ENCODE data around the gene UROD.

Gene UROD

GRCh38 chr1:45033356-45033755 is 21.3 kb downstream of the UROD start:
- H3K27ac ChIP-seq (ENCODE audit: low read length), result no peak overlapping the region
- no peak overlapping the region for H3K4me3 ChIP-seq (ENCODE audit: low read length)
- peak overlapping the region; percentile 16; the same call in 1 of the 2 replicates for H3K4me2 ChIP-seq (ENCODE audit: low read length)
- H3K27me3 ChIP-seq (ENCODE audit: low read depth, low read length), result no peaks in the 10 kb centered on the region
- H3K4me1 ChIP-seq (ENCODE audit: low read length), result peaks cover 9% of the 10 kb centered on the region; the same call in 1 of the 2 replicates
- H3K9ac ChIP-seq (ENCODE audit: low read length), result no peak overlapping the region
- no peaks in the 10 kb centered on the region for H3K9me3 ChIP-seq (ENCODE audit: insufficient read depth, low read length)
- no peaks in the 10 kb centered on the region for H3K79me2 ChIP-seq (ENCODE audit: low read length)
- H2AFZ ChIP-seq (ENCODE audit: low read depth, low read length), result no peak overlapping the region
- no peaks in the 10 kb centered on the region for H4K20me1 ChIP-seq (ENCODE audit: insufficient read depth, low read length)
- H3K36me3 ChIP-seq (replicated peaks; ENCODE audit: low read depth, low read length), result no peaks in the 10 kb centered on the region
- TF ChIP-seq, protein P1, sequence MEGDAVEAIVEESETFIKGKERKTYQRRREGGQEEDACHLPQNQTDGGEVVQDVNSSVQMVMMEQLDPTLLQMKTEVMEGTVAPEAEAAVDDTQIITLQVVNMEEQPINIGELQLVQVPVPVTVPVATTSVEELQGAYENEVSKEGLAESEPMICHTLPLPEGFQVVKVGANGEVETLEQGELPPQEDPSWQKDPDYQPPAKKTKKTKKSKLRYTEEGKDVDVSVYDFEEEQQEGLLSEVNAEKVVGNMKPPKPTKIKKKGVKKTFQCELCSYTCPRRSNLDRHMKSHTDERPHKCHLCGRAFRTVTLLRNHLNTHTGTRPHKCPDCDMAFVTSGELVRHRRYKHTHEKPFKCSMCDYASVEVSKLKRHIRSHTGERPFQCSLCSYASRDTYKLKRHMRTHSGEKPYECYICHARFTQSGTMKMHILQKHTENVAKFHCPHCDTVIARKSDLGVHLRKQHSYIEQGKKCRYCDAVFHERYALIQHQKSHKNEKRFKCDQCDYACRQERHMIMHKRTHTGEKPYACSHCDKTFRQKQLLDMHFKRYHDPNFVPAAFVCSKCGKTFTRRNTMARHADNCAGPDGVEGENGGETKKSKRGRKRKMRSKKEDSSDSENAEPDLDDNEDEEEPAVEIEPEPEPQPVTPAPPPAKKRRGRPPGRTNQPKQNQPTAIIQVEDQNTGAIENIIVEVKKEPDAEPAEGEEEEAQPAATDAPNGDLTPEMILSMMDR (IDR thresholded peaks at IDR 0.05; ENCODE audit: low read depth, low read length), result no peak
- TF ChIP-seq EZH2phosphoT487 (IDR thresholded peaks at IDR 0.05; ENCODE audit: low read depth), result no peak

DNA sequence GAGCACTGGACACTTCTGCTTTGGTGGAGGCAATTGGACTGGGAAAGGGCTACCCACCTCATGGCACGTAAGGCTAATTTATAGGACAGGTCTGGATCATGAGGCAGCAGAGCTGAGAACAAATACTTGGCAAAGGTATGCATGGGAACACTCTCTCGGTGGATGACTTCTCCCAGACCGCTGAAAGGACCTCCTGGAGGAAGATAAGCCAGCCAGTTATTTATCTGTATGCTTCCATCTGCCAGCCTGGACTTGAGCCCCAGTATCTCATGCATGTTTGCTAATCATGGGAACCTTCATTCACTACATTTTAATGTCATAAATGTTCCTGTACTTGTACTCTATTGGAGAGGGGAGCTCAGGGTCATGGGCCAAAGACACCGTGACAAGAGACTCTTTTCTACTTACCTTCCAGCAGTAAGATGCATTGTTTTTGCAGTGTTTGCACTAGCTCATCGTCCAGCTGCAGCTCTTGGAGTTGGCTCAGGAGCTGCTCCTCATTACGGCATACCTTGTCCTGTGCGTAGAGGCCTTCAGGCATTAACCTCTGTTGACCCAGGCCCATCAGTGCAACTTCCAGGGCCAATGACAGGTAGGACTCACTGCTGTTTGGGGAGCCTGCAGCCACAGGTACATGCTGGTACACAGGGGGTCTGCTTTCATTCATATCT is 23.7 kb downstream of the UROD start:
- Histone ChIP-seq H3K36me3 (replicated peaks; ENCODE audit: low read depth, low read length) (no peaks in the 10 kb centered on the region), H3K79me2 (ENCODE audit: low read length) (no peaks in the 10 kb centered on the region), H3K9me3 (ENCODE audit: insufficient read depth, low read length) (no peaks in the 10 kb centered on the region), H3K9ac (ENCODE audit: low read length) (no peak overlapping the region), H3K4me1 (ENCODE audit: low read length) (peaks cover 9% of the 10 kb centered on the region; the same call in 1 of the 2 replicates), H4K20me1 (ENCODE audit: insufficient read depth, low read length) (no peaks in the 10 kb centered on the region), H3K4me3 (ENCODE audit: low read length) (no peak overlapping the region), H2AFZ (ENCODE audit: low read depth, low read length) (no peak overlapping the region), H3K4me2 (ENCODE audit: low read length) (no peak overlapping the region), H3K27ac (ENCODE audit: low read length) (no peak overlapping the region), H3K27me3 (ENCODE audit: low read depth, low read length) (no peaks in the 10 kb centered on the region)
- no peak for TF ChIP-seq EZH2phosphoT487 (IDR thresholded peaks at IDR 0.05; ENCODE audit: low read depth)
- TF ChIP-seq, protein P1 (IDR thresholded peaks at IDR 0.05; ENCODE audit: low read depth, low read length), result no peak

DNA sequence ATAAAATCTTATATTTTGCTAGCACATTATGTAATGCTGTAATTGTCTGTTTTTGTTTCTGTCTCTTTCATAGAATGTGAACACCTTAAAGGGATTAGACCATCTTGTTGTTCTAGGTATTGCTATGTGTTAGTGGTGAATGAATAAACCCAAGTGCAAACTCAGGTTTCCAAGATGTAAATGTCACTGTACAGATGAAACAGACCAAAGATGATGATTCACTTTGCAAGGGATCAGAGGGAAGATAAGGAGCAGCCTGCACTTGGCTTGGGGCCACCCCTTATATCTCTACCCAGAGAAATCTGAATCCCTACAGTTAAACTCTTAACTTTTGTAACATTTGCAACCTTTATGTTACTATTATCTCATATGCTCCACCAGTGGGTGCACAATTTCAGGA is 25.4 kb downstream of the UROD start:
- Histone ChIP-seq H3K9ac (ENCODE audit: low read length) (no peak overlapping the region), H3K36me3 (replicated peaks; ENCODE audit: low read depth, low read length) (no peaks in the 10 kb centered on the region), H2AFZ (ENCODE audit: low read depth, low read length) (no peak overlapping the region), H3K9me3 (ENCODE audit: insufficient read depth, low read length) (no peaks in the 10 kb centered on the region), H3K4me1 (ENCODE audit: low read length) (peaks cover 9% of the 10 kb centered on the region; the same call in 1 of the 2 replicates), H3K79me2 (ENCODE audit: low read length) (no peaks in the 10 kb centered on the region), H4K20me1 (ENCODE audit: insufficient read depth, low read length) (no peaks in the 10 kb centered on the region), H3K4me2 (ENCODE audit: low read length) (no peak overlapping the region), H3K27ac (ENCODE audit: low read length) (no peak overlapping the region), H3K4me3 (ENCODE audit: low read length) (no peak overlapping the region), H3K27me3 (ENCODE audit: low read depth, low read length) (no peaks in the 10 kb centered on the region)
- TF ChIP-seq, protein P1 (IDR thresholded peaks at IDR 0.05; ENCODE audit: low read depth, low read length), result no peak
- no peak for TF ChIP-seq EZH2phosphoT487 (IDR thresholded peaks at IDR 0.05; ENCODE audit: low read depth)

- Histone ChIP-seq H2AFZ (ENCODE audit: low read depth, low read length) (no peak overlapping the region), H4K20me1 (ENCODE audit: insufficient read depth, low read length) (no peaks in the 10 kb centered on the region), H3K79me2 (ENCODE audit: low read length) (no peaks in the 10 kb centered on the region), H3K4me2 (ENCODE audit: low read length) (no peak overlapping the region), H3K36me3 (replicated peaks; ENCODE audit: low read depth, low read length) (no peaks in the 10 kb centered on the region), H3K4me3 (ENCODE audit: low read length) (no peak overlapping the region), H3K9ac (ENCODE audit: low read length) (no peak overlapping the region), H3K4me1 (ENCODE audit: low read length) (peaks cover 5% of the 10 kb centered on the region; the same call in 1 of the 2 replicates), H3K27me3 (ENCODE audit: low read depth, low read length) (no peaks in the 10 kb centered on the region), H3K9me3 (ENCODE audit: insufficient read depth, low read length) (no peaks in the 10 kb centered on the region), H3K27ac (ENCODE audit: low read length) (no peak overlapping the region)
- TF ChIP-seq, protein P1 (IDR thresholded peaks at IDR 0.05; ENCODE audit: low read depth, low read length), result no peak
- TF ChIP-seq EZH2phosphoT487 (IDR thresholded peaks at IDR 0.05; ENCODE audit: low read depth), result no peak
These were observed 26.2 kb downstream of the UROD start for GRCh38 chr1:45038240-45038639.

Data from OCI-LY3 (cell line).